Measurements from ENCODE around the gene GRK5. TPM values are rescaled to one million over a fixed set of nuclear protein-coding genes. Genes with fewer than 3 reads are reported as not detected.

Gene GRK5
- total RNA-seq, 1 experiment from 2014 or later: 4.5 TPM

DNA sequence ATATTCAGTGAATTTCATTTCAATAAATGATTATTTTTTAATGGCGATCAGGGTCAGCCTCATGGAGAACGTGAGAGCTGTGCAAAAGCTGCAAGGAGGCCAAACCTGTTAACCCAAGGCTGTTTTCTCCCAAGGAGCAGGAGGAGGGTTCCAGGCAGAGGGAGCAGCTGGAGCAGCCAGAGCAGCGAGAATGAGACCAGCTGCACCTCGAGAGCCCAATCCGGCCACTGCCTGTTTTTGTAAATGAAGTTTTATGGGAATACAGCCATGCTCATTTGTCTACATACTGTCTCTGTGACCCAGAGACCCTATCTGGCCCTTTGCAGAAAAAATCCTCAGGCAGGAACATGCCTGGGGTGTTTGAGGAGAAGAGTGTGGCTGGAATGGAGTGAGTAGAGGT lies 104.9 kb downstream of the GRK5 start:
- CTCF ChIA-PET: no interaction called here
- Histone ChIP-seq H3K9me2 (replicated peaks; ENCODE audit: low read length) (no peaks in the 10 kb centered on the region), H3K79me2 (ENCODE audit: low read length) (no peaks in the 10 kb centered on the region)

DNA sequence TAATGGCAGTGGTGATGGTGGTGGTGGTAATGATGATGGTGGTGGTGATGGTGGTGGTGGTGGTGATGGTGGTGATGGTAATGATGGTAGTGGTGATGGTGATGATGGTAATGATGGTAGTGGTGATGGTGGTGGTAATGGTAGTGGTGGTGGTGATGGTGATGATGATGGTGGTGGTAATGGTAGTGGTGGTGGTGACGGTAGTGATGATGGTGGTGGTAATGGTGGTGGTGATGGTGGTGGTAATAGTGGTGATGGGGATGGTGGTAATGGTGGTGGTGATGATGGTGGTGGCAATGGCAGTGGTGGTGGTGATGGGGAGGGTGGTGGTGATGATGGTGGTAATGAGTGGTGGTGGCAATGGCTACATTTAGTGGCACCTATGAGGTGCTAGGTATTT lies 105.7 kb downstream of the GRK5 start:
- ChIA-PET CTCF (no interaction called here), POLR2A (ENCODE audit: unreplicated experiment) (no interaction called here)
- no peak overlapping the region for H2AFZ ChIP-seq (ENCODE audit: low read length)
- H3K4me3 ChIP-seq (ENCODE audit: low read length): no peak overlapping the region
- no peaks in the 10 kb centered on the region for H3K9me3 ChIP-seq (ENCODE audit: low read length)
- H3K79me2 ChIP-seq (ENCODE audit: low read length): no peaks in the 10 kb centered on the region
- ATAC-seq (no peak), DNase-seq (no peak)
- BruUV-seq (replicated peaks): no TSS peak
- peaks cover 36% of the 10 kb centered on the region for H3K4me1 ChIP-seq (ENCODE audit: insufficient read depth, low read length)
- H4K20me1 ChIP-seq (ENCODE audit: low read length): no peaks in the 10 kb centered on the region
- intact Hi-C loops (cut with micrococcal nuclease): no loop called here
- H3F3A ChIP-seq (ENCODE audit: low read length, unreplicated experiment): no peaks in the 10 kb centered on the region
- no peaks in the 10 kb centered on the region for H3K27me3 ChIP-seq (ENCODE audit: low read length)
- H3K9ac ChIP-seq (ENCODE audit: low read length): no peak overlapping the region
- TF ChIP-seq, protein P1, sequence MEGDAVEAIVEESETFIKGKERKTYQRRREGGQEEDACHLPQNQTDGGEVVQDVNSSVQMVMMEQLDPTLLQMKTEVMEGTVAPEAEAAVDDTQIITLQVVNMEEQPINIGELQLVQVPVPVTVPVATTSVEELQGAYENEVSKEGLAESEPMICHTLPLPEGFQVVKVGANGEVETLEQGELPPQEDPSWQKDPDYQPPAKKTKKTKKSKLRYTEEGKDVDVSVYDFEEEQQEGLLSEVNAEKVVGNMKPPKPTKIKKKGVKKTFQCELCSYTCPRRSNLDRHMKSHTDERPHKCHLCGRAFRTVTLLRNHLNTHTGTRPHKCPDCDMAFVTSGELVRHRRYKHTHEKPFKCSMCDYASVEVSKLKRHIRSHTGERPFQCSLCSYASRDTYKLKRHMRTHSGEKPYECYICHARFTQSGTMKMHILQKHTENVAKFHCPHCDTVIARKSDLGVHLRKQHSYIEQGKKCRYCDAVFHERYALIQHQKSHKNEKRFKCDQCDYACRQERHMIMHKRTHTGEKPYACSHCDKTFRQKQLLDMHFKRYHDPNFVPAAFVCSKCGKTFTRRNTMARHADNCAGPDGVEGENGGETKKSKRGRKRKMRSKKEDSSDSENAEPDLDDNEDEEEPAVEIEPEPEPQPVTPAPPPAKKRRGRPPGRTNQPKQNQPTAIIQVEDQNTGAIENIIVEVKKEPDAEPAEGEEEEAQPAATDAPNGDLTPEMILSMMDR (conservative IDR thresholded peaks at IDR 0.05; ENCODE audit: low read depth, low read length): no peak
- TF ChIP-seq EZH2 (IDR thresholded peaks at IDR 0.05; ENCODE audit: low read length, unreplicated experiment) (no peak), EZH2phosphoT487 (IDR thresholded peaks at IDR 0.05; ENCODE audit: borderline replicate concordance, low read length) (no peak)
- H3K27ac ChIP-seq (ENCODE audit: low read length): no peak overlapping the region
- no peaks in the 10 kb centered on the region for H3K36me3 ChIP-seq (ENCODE audit: low read depth, low read length)
- H3K9me2 ChIP-seq (replicated peaks; ENCODE audit: low read length): no peaks in the 10 kb centered on the region
- H3K4me2 ChIP-seq (ENCODE audit: low read length): no peak overlapping the region

More for the DNA sequence above, 104.9 kb downstream of the GRK5 start:
- intact Hi-C loops (cut with micrococcal nuclease): no loop called here
- Histone ChIP-seq H3K9me3 (ENCODE audit: low read length) (no peaks in the 10 kb centered on the region), H3K36me3 (ENCODE audit: low read depth, low read length) (no peaks in the 10 kb centered on the region), H3K9ac (ENCODE audit: low read length) (no peak overlapping the region), H3K4me3 (ENCODE audit: low read length) (no peak overlapping the region), H2AFZ (ENCODE audit: low read length) (no peak overlapping the region), H3K27me3 (ENCODE audit: low read length) (no peaks in the 10 kb centered on the region), H3F3A (ENCODE audit: low read length, unreplicated experiment) (no peaks in the 10 kb centered on the region), H3K27ac (ENCODE audit: low read length) (no peak overlapping the region), H3K4me1 (ENCODE audit: insufficient read depth, low read length) (peaks cover 31% of the 10 kb centered on the region), H4K20me1 (ENCODE audit: low read length) (no peaks in the 10 kb centered on the region), H3K4me2 (ENCODE audit: low read length) (no peak overlapping the region)
- DNase-seq (no peak), ATAC-seq (no peak)
- no TSS peak for BruUV-seq (replicated peaks)
- POLR2A ChIA-PET (ENCODE audit: unreplicated experiment): no interaction called here
- TF ChIP-seq, protein P1 (conservative IDR thresholded peaks at IDR 0.05; ENCODE audit: low read depth, low read length): no peak
- TF ChIP-seq EZH2phosphoT487 (IDR thresholded peaks at IDR 0.05; ENCODE audit: borderline replicate concordance, low read length) (no peak), EZH2 (IDR thresholded peaks at IDR 0.05; ENCODE audit: low read length, unreplicated experiment) (no peak)

DNA sequence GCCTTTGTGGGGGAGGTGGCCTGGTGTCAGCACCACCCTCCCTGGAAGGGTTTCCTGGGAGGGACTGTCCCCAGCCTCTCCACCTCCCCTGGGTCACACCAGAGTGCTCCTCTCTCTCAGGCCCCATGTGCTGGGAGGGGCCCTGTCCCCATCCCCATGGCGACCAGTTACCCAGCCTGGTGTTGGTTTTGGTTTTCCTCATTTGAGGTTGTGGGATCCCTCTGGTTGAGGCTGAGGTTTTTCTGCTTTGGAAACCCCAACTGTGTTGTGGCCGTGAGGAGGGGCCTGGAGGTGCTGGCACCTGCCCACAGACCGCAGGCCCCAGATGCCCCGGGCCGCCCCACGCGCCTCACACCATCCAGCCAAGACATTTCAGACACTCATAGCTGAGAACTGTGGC lies 106.3 kb downstream of the GRK5 start:
- Histone ChIP-seq H3K9me3 (ENCODE audit: low read length) (no peaks in the 10 kb centered on the region), H3K4me3 (ENCODE audit: low read length) (no peak overlapping the region), H3K4me2 (ENCODE audit: low read length) (no peak overlapping the region), H3K27me3 (ENCODE audit: low read length) (no peaks in the 10 kb centered on the region), H3K9ac (ENCODE audit: low read length) (no peak overlapping the region), H3K4me1 (ENCODE audit: insufficient read depth, low read length) (peaks cover 42% of the 10 kb centered on the region), H3K36me3 (ENCODE audit: low read depth, low read length) (no peaks in the 10 kb centered on the region), H4K20me1 (ENCODE audit: low read length) (no peaks in the 10 kb centered on the region), H2AFZ (ENCODE audit: low read length) (no peak overlapping the region), H3F3A (ENCODE audit: low read length, unreplicated experiment) (no peaks in the 10 kb centered on the region), H3K9me2 (replicated peaks; ENCODE audit: low read length) (no peaks in the 10 kb centered on the region), H3K27ac (ENCODE audit: low read length) (no peak overlapping the region), H3K79me2 (ENCODE audit: low read length) (no peaks in the 10 kb centered on the region)
- ChIA-PET POLR2A (ENCODE audit: unreplicated experiment) (no interaction called here), CTCF (no interaction called here)
- TF ChIP-seq, protein P1 (conservative IDR thresholded peaks at IDR 0.05; ENCODE audit: low read depth, low read length): no peak
- TF ChIP-seq EZH2phosphoT487 (IDR thresholded peaks at IDR 0.05; ENCODE audit: borderline replicate concordance, low read length) (no peak), EZH2 (IDR thresholded peaks at IDR 0.05; ENCODE audit: low read length, unreplicated experiment) (no peak)
- DNase-seq (no peak), ATAC-seq (no peak)
- intact Hi-C loops (cut with micrococcal nuclease): no loop called here
- no TSS peak for BruUV-seq (replicated peaks)
